IPS-NIHi7 (cell line): ENCODE measurements around the gene CAMLG.
"Not testable (repeated sequence)": the region's sequence is repeated elsewhere in the genome, so short reads cannot be mapped to it uniquely, and the experiment has no call there.

Source experiments
- DNase-seq: peaks from one replicate; pipeline ENCODE4 v3.0.0; 2012; ENCODE audit warnings: mixed read lengths; ENCODE audit errors: extremely low spot score

CAMLG gene

GRCh38 chr5:134738133-134738962 is at the start of gene CAMLG:
TSS of gene CAMLG (plus strand) at chr5:134738548. CDS start at chr5:134738621, 73 bp downstream.
- peak; percentile 95 for DNase-seq

GRCh38 chr5:134690144-134690543 is 48.2 kb upstream of the CAMLG start:
- DNase-seq = not testable (repeated sequence)

GRCh38 chr5:134692722-134693121 is 45.6 kb upstream of the CAMLG start:
- DNase-seq = no peak

- no peak for DNase-seq
These were observed 30.0 kb upstream of the CAMLG start for GRCh38 chr5:134708301-134708700.

- peak; percentile 15 for DNase-seq
These were observed 24.2 kb upstream of the CAMLG start for GRCh38 chr5:134714120-134714519.

GRCh38 chr5:134714541-134714940 is 23.8 kb upstream of the CAMLG start:
- DNase-seq = no peak

GRCh38 chr5:134715466-134715865 is 22.9 kb upstream of the CAMLG start:
- not testable (repeated sequence) for DNase-seq

- DNase-seq = no peak
These were observed 13.5 kb upstream of the CAMLG start for GRCh38 chr5:134724872-134725271.

- no peak for DNase-seq
These were observed 5.5 kb upstream of the CAMLG start for GRCh38 chr5:134732819-134733218.

- no peak for DNase-seq
These were observed 3.1 kb upstream of the CAMLG start for GRCh38 chr5:134735243-134735642.

GRCh38 chr5:134736173-134736812 is 2.1 kb upstream of the CAMLG start:
- no peak for DNase-seq

- DNase-seq = peak; percentile 29
These were observed 764 bp downstream of the CAMLG start for GRCh38 chr5:134738963-134739661.

- no peak for DNase-seq
These were observed 2.7 kb downstream of the CAMLG start for GRCh38 chr5:134741052-134741451.

GRCh38 chr5:134742134-134742533 is 3.8 kb downstream of the CAMLG start:
- no peak for DNase-seq

GRCh38 chr5:134749415-134749814 is 11.1 kb downstream of the CAMLG start:
- peak; percentile 18 for DNase-seq

- no peak for DNase-seq
These were observed 19.8 kb downstream of the CAMLG start for GRCh38 chr5:134758176-134758503.

GRCh38 chr5:134758504-134759341 is 20.4 kb downstream of the CAMLG start, which contains the start of gene DDX46:
TSS of gene DDX46 (plus strand) at chr5:134758779. CDS start at chr5:134758939, 160 bp downstream.
- DNase-seq = peak; percentile 98

- not testable (repeated sequence) for DNase-seq
These were observed 29.4 kb downstream of the CAMLG start for GRCh38 chr5:134767528-134768291.

- DNase-seq = no peak
These were observed 30.9 kb downstream of the CAMLG start for GRCh38 chr5:134769206-134769605.

- DNase-seq = no peak
These were observed 34.2 kb downstream of the CAMLG start for GRCh38 chr5:134772461-134773125.
